Posterior vena cava (tissue), 2 donors: Measurements from ENCODE around the gene BCL2L12. TPM values are rescaled to one million over a fixed set of nuclear protein-coding genes. Genes with fewer than 3 reads are reported as not detected.
"Not testable (repeated sequence)": the region's sequence is repeated elsewhere in the genome, so short reads cannot be mapped to it uniquely, and the experiment has no call there.

ENCODE experiments used
- DNase-seq: peaks from one replicate; pipeline ENCODE4 v3.0.0-alpha.2; 2020; ENCODE audit warnings: low spot score
- intact Hi-C, 2 donors: fragments of 100-400 bp; cut with DNase I; formaldehyde crosslinking; loops; one replicate each; pipeline versions ENCODE4 v1.14.1 to v1.14.2; 2022 to 2023
- long read RNA-seq, 2 donors: library from polyadenylated mRNA; unstranded; transcript quantifications; one replicate each; pipeline ENCODE4 v2.0.0, GENCODE V29; 2020 to 2021
- total RNA-seq, 2 donors: library from RNA; stranded (reverse); fragmentation: NEBNext Ultra II Directional; extraction: Animal tissue kit (Norgen Biotek cat#: 25700); gene quantifications; one replicate each; pipeline ENCODE4 v1.2.1, GENCODE V29; 2021
- donor health status: DM: yes; HTN: yes; CAD: no.
- donor health status: DM: yes; HTN: yes; CAD: no.

Gene BCL2L12, protein sequence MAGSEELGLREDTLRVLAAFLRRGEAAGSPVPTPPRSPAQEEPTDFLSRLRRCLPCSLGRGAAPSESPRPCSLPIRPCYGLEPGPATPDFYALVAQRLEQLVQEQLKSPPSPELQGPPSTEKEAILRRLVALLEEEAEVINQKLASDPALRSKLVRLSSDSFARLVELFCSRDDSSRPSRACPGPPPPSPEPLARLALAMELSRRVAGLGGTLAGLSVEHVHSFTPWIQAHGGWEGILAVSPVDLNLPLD
- total RNA-seq, result 1 to 10 TPM; 8.5 to 9.3 TPM
- long read RNA-seq, donor 1, partial matches to known transcripts, result 0 of 1 reads
- long read RNA-seq, donor 1, other reads (novel, unspliced or antisense), result 0 of 1 reads
- long read RNA-seq, donor 2, partial matches to known transcripts, result 0 of 5 reads
- long read RNA-seq, donor 2, other reads (novel, unspliced or antisense), result 3 of 5 reads

DNA sequence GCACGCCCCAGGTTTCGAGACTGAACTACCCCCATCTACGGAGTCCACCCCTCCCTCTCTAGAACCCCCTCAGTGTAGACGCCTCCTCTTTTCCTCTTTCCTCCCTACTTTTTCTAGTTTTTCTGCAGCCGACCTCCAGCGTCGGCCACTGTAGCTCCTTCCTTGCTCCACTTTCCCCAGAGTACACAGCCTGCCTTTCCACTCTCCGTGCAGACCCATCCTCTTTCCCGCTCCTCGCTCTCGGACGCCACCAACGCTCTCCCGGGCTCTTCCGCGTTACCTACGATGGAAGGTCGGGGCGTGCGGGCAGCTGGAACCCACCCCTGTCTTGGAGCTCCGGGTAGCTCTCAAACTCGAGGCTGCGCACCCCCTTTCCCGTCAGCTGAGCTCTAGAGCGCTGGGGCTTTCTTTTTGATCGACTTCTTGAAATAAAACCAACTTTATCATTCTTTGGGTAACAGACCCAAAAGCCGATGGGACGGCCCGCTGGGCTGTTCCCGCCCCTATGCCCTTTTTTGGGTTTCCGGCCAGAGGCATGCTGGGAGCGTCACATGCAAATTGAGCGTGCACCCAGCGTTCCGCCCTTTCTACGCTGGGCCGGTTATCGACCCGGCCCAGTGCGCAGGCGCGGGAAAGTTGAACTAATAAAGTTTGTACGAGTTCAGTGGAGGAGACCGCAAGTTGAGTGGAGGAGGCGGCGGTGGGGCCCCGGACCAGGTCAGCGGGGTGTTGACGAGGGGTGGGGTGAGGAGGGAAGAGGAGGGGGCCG, at the start of gene BCL2L12, which contains the start of gene IRF3:
BCL2L12 (plus strand) TSS at position 583 of the 769 bp plus-strand sequence. CDS start 760 bp downstream, outside the sequence.
IRF3 (minus strand) TSS at position 507 of the 769 bp plus-strand sequence. CDS start 1,019 bp downstream, outside the sequence.
- intact Hi-C loops, result loop anchor here in 1 of 2 donors (10.0 kb wide), 1 partner anchor 151 kb away; the partner anchor contains the start of gene FCGRT
- peak; percentile 100 for DNase-seq

GRCh38 chr19:49616532-49616931, 49.2 kb upstream of the BCL2L12 start:
- intact Hi-C loops, result no loop called here
- DNase-seq, result no peak

DNA sequence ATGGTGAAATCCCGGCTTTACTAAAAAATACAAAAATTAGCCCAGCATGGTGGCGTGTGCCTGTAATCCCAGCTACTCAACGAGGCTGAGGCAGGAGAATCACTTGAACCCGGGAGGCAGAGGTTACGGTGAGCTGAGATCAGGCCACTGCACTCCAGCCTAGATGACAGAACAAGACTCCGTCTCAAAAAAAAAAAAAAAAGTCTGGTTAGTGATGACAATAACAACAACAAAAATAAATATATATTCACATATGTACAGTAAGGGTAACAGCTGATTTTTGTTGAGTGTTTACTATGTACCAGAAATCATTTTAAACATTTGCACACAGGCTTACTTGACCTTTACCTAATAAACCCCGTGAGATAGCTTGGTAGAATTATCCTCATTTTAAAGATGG, 48.8 kb upstream of the BCL2L12 start:
- DNase-seq, result no peak
- intact Hi-C loops, result no loop called here

GRCh38 chr19:49617860-49618259, 47.9 kb upstream of the BCL2L12 start:
- DNase-seq, intact Hi-C loops: not testable (repeated sequence)

DNA sequence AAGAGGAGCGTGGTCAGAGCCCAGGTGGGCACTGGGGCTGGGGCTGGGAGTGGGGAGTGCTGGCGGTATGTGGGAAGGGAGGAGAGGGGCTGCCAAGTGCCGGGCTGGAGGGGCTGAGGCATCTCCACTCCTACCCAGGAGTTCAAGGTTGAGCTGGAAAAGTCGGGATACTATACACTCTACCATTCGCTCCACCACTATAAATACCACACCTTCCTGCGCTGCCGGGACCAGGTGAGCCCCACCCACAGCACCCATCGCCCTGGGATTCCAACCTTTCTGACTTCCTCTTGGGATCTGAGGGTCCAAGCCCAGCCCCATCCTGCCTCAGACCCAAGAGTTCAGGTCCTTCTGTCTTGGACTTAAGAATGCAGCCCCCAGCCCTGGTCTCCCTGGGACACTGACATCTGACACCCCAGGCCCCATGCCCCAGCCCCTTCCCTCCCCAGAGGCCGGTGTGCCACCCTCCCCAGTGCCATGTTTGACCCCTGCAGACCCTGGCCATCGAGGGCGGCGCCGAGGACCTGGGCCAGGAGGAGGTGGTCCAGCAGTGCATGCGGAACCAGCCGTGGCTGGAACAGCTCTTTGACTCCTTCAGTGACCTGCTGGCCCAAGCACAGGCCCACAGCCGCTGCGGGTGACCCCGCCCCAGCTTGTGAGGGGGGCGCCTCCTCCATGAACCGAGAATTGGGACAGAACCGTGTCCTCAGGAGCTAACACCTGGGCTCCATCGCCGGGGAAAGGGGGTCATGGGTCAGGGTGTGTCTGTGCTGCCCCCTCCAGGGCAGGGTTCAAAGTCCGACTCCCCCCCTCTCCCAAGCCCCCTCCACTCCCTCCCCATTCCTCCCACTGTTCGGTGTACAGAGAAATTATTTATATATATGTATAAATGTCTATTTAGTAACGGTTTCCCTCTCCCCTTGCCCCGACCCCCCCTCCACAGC, 40.5 kb upstream of the BCL2L12 start:
- intact Hi-C loops, result loop anchor here in 1 of 2 donors (1.0 kb wide), 1 partner anchor 42 kb away; no protein-coding TSS in a partner anchor
- no peak for DNase-seq

- intact Hi-C loops, result no loop called here
- no peak for DNase-seq
Observed at GRCh38 chr19:49626226-49626625, 39.5 kb upstream of the BCL2L12 start.

DNA sequence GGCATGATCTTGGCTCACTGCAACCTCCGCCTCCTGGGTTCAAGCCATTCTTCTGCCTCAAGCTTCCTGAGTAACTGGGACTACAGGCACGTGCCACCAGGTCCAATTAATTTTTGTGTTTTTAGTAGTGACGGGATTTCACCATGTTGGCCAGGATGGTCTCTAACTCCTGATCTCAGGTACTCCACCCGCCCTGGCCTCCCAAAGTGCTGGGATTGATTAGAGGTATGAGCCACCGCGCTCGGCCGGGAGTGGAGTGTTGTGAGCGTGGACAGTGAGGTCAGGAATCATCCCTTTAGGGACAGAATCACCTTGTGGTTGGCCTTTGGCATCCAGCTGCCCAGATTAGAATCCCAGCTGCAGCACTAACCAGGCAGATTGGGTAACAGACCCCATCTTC, 36.1 kb upstream of the BCL2L12 start:
- no peak for DNase-seq
- intact Hi-C loops, result no loop called here

GRCh38 chr19:49631014-49631588, 34.6 kb upstream of the BCL2L12 start:
- no peak for DNase-seq
- intact Hi-C loops, result no loop called here

- intact Hi-C loops, result no loop called here
- no peak for DNase-seq
Observed at GRCh38 chr19:49631610-49632192, 34.0 kb upstream of the BCL2L12 start.

GRCh38 chr19:49632576-49632975, 33.2 kb upstream of the BCL2L12 start:
- intact Hi-C loops, result no loop called here
- no peak for DNase-seq

DNA sequence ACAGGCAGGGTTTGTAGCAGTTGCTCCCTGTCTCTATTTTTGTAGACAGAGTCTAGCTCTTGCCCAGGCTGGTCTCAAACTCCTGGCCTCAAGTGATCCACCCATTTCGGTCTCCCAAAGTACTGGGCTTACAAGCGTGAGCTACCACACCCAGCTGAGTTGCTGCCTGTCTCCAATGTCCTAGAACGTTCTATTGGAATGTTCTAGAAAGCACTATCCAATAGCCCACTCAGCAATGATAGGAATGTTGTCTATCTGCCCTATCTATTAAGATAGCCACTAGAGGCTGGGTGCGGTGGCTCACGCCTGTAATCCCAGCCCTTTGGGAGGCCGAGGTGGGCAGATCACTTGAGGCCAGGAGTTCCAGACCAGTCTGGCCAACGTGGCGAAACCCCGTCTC, 32.5 kb upstream of the BCL2L12 start:
- intact Hi-C loops, result not testable (repeated sequence)

GRCh38 chr19:49635530-49636232, 30.1 kb upstream of the BCL2L12 start:
- intact Hi-C loops, result loop anchor here (5.0 kb wide), 1 partner anchor 43 kb away; the partner anchor contains the start of gene PRR12 (in 2 of the 2)
- DNase-seq, result no peak

More for the DNA sequence above, 32.5 kb upstream of the BCL2L12 start:
- not testable (repeated sequence) for DNase-seq

DNA sequence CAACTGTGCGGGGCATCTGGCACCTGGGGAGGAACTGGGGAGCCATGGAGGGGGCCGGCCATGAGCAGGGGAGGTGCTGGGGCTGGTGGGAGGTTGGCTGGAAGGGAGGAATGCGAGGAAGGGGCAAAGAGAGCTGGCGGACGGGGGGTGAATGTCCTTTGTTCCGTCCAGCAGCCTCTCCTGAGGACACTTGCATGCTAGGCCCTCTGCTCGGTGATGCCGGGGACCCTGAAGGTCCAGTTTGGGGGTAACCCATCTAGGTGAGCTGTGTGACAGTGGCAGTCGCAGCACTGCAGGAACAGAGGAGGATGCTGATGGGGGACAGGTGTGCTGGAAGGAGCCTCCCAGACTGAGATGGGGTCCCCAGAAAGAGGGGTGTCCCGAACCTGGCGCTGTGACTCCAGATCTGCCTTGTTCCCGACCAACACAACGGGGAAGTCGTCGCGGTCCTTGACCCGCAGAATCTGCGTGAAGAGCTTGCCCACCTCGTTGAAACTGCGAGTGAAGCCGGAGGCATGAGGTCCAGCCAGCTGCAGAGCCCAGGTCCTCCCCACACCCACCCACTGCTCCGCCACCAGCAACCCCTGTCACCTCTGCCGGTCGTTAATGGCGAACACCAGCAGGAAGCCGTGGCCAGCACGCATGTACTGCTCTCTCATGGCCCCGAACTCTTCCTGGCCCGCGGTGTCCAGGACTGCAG, 29.4 kb upstream of the BCL2L12 start:
- intact Hi-C loops, result loop anchor here (5.0 kb wide), 1 partner anchor 44 kb away; the partner anchor contains the start of gene PRR12 (in 2 of the 2)

GRCh38 chr19:49637821-49638738, 27.7 kb upstream of the BCL2L12 start:
- peak; percentile 95 for DNase-seq
- intact Hi-C loops, result loop anchor here (5.0 kb wide), 1 partner anchor 46 kb away; the partner anchor contains the start of gene PRR12 (in 2 of the 2)

More for the DNA sequence above, 29.4 kb upstream of the BCL2L12 start:
- no peak for DNase-seq

DNA sequence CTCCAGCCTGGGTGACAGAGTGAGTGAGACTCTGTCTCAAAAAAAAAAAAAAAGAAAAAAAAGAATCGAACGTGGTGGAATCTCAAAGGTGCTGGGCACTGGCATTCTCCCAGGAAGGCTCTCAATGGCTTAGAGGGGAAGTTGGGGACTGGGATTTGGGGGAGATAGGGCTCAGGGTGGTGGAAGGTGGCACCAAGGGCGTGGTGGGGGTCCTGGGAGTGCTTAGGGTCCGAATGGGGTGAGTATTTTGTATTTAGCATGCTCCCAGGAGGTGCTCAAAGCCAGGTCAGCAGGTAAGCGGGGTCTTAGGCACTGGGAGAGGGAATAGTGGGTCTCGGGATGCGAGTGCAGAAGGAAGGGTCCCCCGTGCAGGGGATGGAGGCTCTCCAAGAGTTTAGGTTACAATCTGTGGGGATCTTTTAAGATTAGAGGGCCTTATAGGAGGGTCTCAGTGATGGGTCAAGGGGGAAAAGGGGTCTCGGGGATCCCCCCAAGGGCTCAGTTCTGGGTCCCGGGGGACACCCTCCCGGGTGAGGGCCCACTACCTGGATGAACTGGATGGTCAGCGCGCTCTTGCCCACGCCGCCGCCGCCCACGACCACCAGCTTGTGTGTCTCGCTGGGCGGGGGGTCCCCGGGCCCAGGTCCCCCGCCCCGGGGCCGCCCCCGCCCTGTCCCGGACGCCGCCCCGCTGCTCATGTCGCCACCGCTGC, 26.2 kb upstream of the BCL2L12 start:
- intact Hi-C loops, result loop anchor here (5.0 kb wide), 1 partner anchor 47 kb away; the partner anchor contains the start of gene PRR12 (in 2 of the 2)
- no peak for DNase-seq
